ENCODE measurements around the gene SLC35G3. TPM values are rescaled to one million over a fixed set of nuclear protein-coding genes. Genes with fewer than 3 reads are reported as not detected.
A peak's percentile ranks its signal among the peaks of the same experiment; 100 is the strongest.
"Not testable (repeated sequence)": the region's sequence is repeated elsewhere in the genome, so short reads cannot be mapped to it uniquely, and the experiment has no call there.

Gene SLC35G3
- polyA plus RNA-seq, result not detected in 3 replicates
- not detected for polyA plus RNA-seq (2011; ENCODE audit: low read depth)
- polyA plus RNA-seq (2011; cell fraction: cytosol; rRNA removed), result not detected in 2 replicates
- polyA plus RNA-seq (2011; cell fraction: nucleus; rRNA removed), result not detected in 2 replicates
- polyA plus RNA-seq (2012; ENCODE audit: low replicate concordance), result not detected in 2 replicates
- not detected in 3 replicates for polyA minus RNA-seq
- polyA minus RNA-seq (2011; cell fraction: cytosol; rRNA and poly(A)+ RNA removed), result not detected
- not detected in 2 replicates for polyA minus RNA-seq (2011; cell fraction: nucleus; rRNA and poly(A)+ RNA removed)

DNA sequence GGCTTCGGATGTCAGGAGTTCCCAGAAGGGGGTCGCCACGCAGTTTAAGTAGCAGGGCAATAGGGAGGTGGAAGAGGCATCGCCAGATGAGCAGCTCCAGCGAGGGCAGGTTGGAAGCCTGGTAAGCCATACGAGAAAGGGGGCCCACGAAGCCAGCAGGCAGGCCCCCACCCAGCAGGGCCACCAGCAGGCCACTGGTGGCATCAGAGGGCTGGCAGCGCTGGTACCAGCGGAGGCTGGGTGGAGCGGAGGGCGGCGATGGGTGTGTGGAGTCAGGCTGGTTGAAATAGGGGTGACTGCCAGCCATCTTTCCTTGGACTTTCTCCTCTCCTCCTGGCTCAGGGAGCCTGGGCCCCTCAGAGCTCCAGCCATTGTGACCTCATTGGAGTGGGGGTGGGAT is at the start of gene SLC35G3:
SLC35G3 (minus strand) TSS at position 393 of the 400 bp plus-strand sequence; CDS start at position 307, 86 bp downstream.
- H3K9me3 ChIP-seq (ENCODE audit: control insufficient read depth, low read depth, low read length); H3K9me1 ChIP-seq (ENCODE audit: control insufficient read depth, extremely low read depth, insufficient read depth, low read length); FAIRE-seq; H3K27ac ChIP-seq (ENCODE audit: control insufficient read depth, insufficient read depth, low read length); DNase-seq (ENCODE audit: low read depth, low spot score); H4K20me1 ChIP-seq (ENCODE audit: control insufficient read depth, extremely low read depth, insufficient read depth, low read length); H3K36me3 ChIP-seq (ENCODE audit: control insufficient read depth in 2 of 2, extremely low read depth in 1 of 2, insufficient read depth in 2 of 2, low read length in 2 of 2); H3K9ac ChIP-seq (ENCODE audit: control insufficient read depth, extremely low read depth, insufficient read depth, low read length); dilution Hi-C loops (cut with MboI; ENCODE audit: extremely low pct_ligation_motif_present, low sequenced_read_pairs); H3K79me2 ChIP-seq (ENCODE audit: control insufficient read depth, insufficient read depth, low read length); H3K4me1 ChIP-seq (ENCODE audit: control insufficient read depth, extremely low read depth, insufficient read depth, low read length); H3K4me2 ChIP-seq (ENCODE audit: control insufficient read depth, extremely low read depth, insufficient read depth, low read depth, low read length); H3K4me3 ChIP-seq (ENCODE audit: control insufficient read depth in 2 of 3, extremely low read depth in 1 of 3, insufficient read depth in 2 of 3, low read depth in 1 of 3, low read length in 3 of 3); H2AFZ ChIP-seq (ENCODE audit: control insufficient read depth, low read length); H3K27me3 ChIP-seq (ENCODE audit: control insufficient read depth, extremely low read depth, insufficient read depth, low read length): not testable (repeated sequence)

DNA sequence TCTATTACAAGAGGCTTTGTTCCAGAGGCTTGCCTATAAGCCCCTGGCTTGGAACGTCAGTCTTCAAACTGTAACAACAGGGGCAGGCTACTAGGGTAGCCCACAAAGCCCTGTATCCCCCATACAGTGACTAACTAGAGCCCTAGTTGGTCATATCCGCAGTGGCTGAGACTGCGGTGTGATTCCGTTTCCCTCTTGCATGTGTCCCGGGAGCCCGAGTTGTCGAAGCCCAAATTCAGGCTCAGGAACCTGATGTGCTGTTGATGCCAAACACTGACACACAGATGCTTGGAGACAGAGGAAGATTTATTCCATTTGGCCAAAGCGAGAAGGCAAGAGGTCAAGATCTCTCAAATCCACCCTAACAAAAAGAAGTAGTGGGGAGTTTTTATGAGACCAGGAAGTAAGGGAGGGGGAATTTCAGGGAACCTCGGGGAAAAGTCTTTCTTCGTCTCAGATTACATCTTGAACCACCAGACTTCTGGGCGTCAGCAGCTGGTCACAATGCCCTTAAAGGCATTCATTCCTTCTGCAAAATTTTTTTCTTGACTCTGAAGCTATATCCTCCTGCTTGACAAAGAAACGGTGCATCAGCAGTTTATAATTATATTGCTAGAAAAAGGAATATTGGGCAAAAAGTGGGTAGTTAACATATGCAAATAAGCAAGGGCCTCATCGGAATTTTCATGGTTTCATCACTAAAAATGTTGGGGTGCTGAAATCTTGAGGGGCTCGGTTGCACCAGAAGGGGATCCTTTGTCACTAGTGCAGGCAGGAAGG is 49.6 kb upstream of the SLC35G3 start:
- H3K27ac ChIP-seq (ENCODE audit: control insufficient read depth, insufficient read depth, low read length), result peak overlapping the region; percentile 100
- dilution Hi-C loops (cut with MboI; ENCODE audit: extremely low pct_ligation_motif_present, low sequenced_read_pairs), result no loop called here
- peaks cover 50% of the 10 kb centered on the region for H3K79me2 ChIP-seq (ENCODE audit: control insufficient read depth, insufficient read depth, low read length)
- FAIRE-seq, result peak; percentile 34
- peaks cover 7 to 18% of the 10 kb centered on the region in 2 experiments for H3K36me3 ChIP-seq (ENCODE audit: control insufficient read depth in 2 of 2, extremely low read depth in 1 of 2, insufficient read depth in 2 of 2, low read length in 2 of 2)
- H4K20me1 ChIP-seq (ENCODE audit: control insufficient read depth, extremely low read depth, insufficient read depth, low read length), result no peaks in the 10 kb centered on the region
- peak overlapping the region; percentile 98 for H3K9ac ChIP-seq (ENCODE audit: control insufficient read depth, extremely low read depth, insufficient read depth, low read length)
- no peak for DNase-seq (ENCODE audit: low read depth, low spot score)
- H3K4me2 ChIP-seq (ENCODE audit: control insufficient read depth, extremely low read depth, insufficient read depth, low read depth, low read length), result peak overlapping the region; percentile 93
- H3K9me3 ChIP-seq (ENCODE audit: control insufficient read depth, low read depth, low read length), result no peaks in the 10 kb centered on the region
- H3K9me1 ChIP-seq (ENCODE audit: control insufficient read depth, extremely low read depth, insufficient read depth, low read length), result peaks cover 3% of the 10 kb centered on the region
- H3K27me3 ChIP-seq (ENCODE audit: control insufficient read depth, extremely low read depth, insufficient read depth, low read length), result no peaks in the 10 kb centered on the region
- H3K4me3 ChIP-seq (ENCODE audit: control insufficient read depth in 2 of 3, extremely low read depth in 1 of 3, insufficient read depth in 2 of 3, low read depth in 1 of 3, low read length in 3 of 3), result peak overlapping the region; percentile 80 to 99 (median 96)
- H3K4me1 ChIP-seq (ENCODE audit: control insufficient read depth, extremely low read depth, insufficient read depth, low read length), result peaks cover 28% of the 10 kb centered on the region
- H2AFZ ChIP-seq (ENCODE audit: control insufficient read depth, low read length), result no peak overlapping the region
- TF ChIP-seq, protein P1, sequence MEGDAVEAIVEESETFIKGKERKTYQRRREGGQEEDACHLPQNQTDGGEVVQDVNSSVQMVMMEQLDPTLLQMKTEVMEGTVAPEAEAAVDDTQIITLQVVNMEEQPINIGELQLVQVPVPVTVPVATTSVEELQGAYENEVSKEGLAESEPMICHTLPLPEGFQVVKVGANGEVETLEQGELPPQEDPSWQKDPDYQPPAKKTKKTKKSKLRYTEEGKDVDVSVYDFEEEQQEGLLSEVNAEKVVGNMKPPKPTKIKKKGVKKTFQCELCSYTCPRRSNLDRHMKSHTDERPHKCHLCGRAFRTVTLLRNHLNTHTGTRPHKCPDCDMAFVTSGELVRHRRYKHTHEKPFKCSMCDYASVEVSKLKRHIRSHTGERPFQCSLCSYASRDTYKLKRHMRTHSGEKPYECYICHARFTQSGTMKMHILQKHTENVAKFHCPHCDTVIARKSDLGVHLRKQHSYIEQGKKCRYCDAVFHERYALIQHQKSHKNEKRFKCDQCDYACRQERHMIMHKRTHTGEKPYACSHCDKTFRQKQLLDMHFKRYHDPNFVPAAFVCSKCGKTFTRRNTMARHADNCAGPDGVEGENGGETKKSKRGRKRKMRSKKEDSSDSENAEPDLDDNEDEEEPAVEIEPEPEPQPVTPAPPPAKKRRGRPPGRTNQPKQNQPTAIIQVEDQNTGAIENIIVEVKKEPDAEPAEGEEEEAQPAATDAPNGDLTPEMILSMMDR (optimal IDR thresholded peaks at IDR 0.05 in 1 of 3, IDR thresholded peaks at IDR 0.05 in 1 of 3, conservative IDR thresholded peaks at IDR 0.05 in 1 of 3; ENCODE audit: extremely low read depth in 1 of 3, insufficient read depth in 2 of 3, low read length in 3 of 3), result no peak
- TF ChIP-seq EZH2 (IDR thresholded peaks at IDR 0.05; ENCODE audit: low read length), result no peak

Data from keratinocyte (primary cell).